Hepatocyte (in vitro differentiated cells): ENCODE data around the gene EML4.

Experiments used
- CTCF ChIP-seq: fragments of 200-600 bp; sonication (generic); IDR thresholded peaks from 2 replicates; pipeline ENCODE4 v1.5.1; 2016; ENCODE audit warnings: antibody characterized with exemption, mild to moderate bottlenecking; ENCODE audit not compliant: poor library complexity
- EZH2 ChIP-seq: fragments of 200-600 bp; sonication (generic); IDR thresholded peaks from 2 replicates; pipeline ENCODE4 v1.6.1; 2016; ENCODE audit warnings: antibody characterized with exemption, mild to moderate bottlenecking, borderline replicate concordance
- EZH2phosphoT487 ChIP-seq: fragments of 200-600 bp; sonication (generic); IDR thresholded peaks from one replicate; pipeline ENCODE4 v1.6.1; 2018; ENCODE audit warnings: antibody characterized with exemption, mild to moderate bottlenecking, low read depth, moderate library complexity; ENCODE audit not compliant: unreplicated experiment, severe bottlenecking

- TF ChIP-seq CTCF (no peak), EZH2 (no peak), EZH2phosphoT487 (no peak)
Measured at GRCh38 chr2:42171396-42171980, 2.3 kb downstream of the EML4 start.
